Hepatocyte (in vitro differentiated cells): ENCODE measurements around the gene CCDC191. TPM values are rescaled to one million over a fixed set of nuclear protein-coding genes. Genes with fewer than 3 reads are reported as not detected.

ENCODE experiments used
- polyA plus RNA-seq: library from polyadenylated mRNA; unstranded; fragments of >200 nt; fragmentation: Nextera tagmentation; extraction: Ambion mirVana; gene quantifications from 2 replicates; pipeline ENCODE4 v1.2.1, GENCODE V29; 2016
- total RNA-seq: library from RNA; depleted of rRNA; stranded (reverse); fragments of >200 nt; gene quantifications from 2 replicates; pipeline ENCODE4 v1.2.3, GENCODE V29; 2014

Gene CCDC191
- total and polyA plus RNA-seq, 2 experiments from 2014 or later: 1.1 to 3.5 TPM

Other genes starting within 250 kb of the CCDC191 start
- gene GRAMD1C, start 217.7 kb downstream of the CCDC191 start, total RNA-seq: 2.8 TPM in 2 replicates
- 0.57 and 0.97 TPM in 2 replicates for gene GRAMD1C, start 217.7 kb downstream of the CCDC191 start, polyA plus RNA-seq
- gene ZDHHC23, start 108.5 kb downstream of the CCDC191 start, total RNA-seq: 4.7 and 8.5 TPM in 2 replicates
- gene ZDHHC23, start 108.5 kb downstream of the CCDC191 start, polyA plus RNA-seq: 1.9 and 3.3 TPM in 2 replicates
- gene QTRT2, start 211 bp upstream of the CCDC191 start, total RNA-seq: 14.7 and 18.3 TPM in 2 replicates
- gene QTRT2, start 211 bp upstream of the CCDC191 start, polyA plus RNA-seq: 7.8 and 13.4 TPM in 2 replicates
- gene DRD3, start 122.5 kb upstream of the CCDC191 start, total RNA-seq: not detected in 2 replicates
- not detected in 2 replicates for gene DRD3, start 122.5 kb upstream of the CCDC191 start, polyA plus RNA-seq
- gene ZNF80, start 181.1 kb upstream of the CCDC191 start, total RNA-seq: not detected in 2 replicates
- not detected in 2 replicates for gene ZNF80, start 181.1 kb upstream of the CCDC191 start, polyA plus RNA-seq
- not detected in 2 replicates for gene TIGIT, start 237.5 kb upstream of the CCDC191 start, total RNA-seq
- 0.19 and 0.39 TPM in 2 replicates for gene TIGIT, start 237.5 kb upstream of the CCDC191 start, polyA plus RNA-seq